Measurements from ENCODE around the gene C1orf159. TPM values are rescaled to one million over a fixed set of nuclear protein-coding genes. Genes with fewer than 3 reads are reported as not detected.
"Not testable (repeated sequence)": the region's sequence is repeated elsewhere in the genome, so short reads cannot be mapped to it uniquely, and the experiment has no call there.

The C1orf159 gene
- total RNA-seq, 6 experiments from 2014 or later, result 4.0 to 7.7 (median 6.4) TPM

DNA sequence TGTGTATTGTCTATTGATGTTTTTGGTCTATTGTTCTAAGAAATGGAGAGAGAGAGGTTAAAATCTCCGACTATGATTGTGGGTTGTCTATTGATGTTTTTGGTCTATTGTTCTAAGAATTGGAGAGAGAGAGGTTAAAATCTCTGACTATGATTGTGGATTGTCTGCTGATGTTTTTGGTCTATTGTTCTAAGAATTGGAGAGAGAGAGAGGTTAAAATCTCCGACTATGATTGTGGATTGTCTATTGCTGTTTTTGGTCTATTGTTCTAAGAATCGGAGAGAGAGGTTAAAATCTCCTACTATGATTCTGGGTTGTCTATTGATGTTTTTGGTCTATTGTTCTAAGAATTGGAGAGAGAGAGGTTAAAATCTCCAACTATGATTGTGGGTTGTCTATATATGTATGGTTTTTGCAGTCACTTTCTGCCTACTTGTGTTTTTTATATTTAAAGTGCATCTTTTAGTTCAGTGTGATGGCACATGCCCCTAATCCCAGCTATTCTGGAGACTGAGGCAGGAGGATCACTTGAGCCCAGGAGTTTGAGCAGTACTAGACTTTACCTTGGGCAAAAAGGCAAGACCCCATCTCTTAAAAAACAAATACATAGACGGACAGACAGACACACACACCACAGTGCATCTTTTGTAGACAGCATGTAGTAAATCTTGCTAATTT is 16.2 kb downstream of the C1orf159 start:
- H3K4me1 ChIP-seq, result no peaks in the 10 kb centered on the region
- WGBS (ENCODE audit: insufficient coverage, low coverage, low lambda C conversion rate, missing lambda C conversion rate), result 64% methylated on average over 4 of the region's 4 CpGs
- intact Hi-C loops (cut with DNase I), result no loop called here
- TF ChIP-seq, protein P1, sequence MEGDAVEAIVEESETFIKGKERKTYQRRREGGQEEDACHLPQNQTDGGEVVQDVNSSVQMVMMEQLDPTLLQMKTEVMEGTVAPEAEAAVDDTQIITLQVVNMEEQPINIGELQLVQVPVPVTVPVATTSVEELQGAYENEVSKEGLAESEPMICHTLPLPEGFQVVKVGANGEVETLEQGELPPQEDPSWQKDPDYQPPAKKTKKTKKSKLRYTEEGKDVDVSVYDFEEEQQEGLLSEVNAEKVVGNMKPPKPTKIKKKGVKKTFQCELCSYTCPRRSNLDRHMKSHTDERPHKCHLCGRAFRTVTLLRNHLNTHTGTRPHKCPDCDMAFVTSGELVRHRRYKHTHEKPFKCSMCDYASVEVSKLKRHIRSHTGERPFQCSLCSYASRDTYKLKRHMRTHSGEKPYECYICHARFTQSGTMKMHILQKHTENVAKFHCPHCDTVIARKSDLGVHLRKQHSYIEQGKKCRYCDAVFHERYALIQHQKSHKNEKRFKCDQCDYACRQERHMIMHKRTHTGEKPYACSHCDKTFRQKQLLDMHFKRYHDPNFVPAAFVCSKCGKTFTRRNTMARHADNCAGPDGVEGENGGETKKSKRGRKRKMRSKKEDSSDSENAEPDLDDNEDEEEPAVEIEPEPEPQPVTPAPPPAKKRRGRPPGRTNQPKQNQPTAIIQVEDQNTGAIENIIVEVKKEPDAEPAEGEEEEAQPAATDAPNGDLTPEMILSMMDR (IDR thresholded peaks at IDR 0.05), result no peak
- TF ChIP-seq POLR2A (IDR thresholded peaks at IDR 0.05), result no peak
- no peaks in the 10 kb centered on the region for H3K9me3 ChIP-seq
- H3K4me3 ChIP-seq, result no peak overlapping the region
- no peaks in the 10 kb centered on the region for H3K36me3 ChIP-seq
- DNase-seq (no peak), ATAC-seq (no peak)
- H3K27me3 ChIP-seq, result no peaks in the 10 kb centered on the region
- no peak overlapping the region for H3K27ac ChIP-seq

DNA sequence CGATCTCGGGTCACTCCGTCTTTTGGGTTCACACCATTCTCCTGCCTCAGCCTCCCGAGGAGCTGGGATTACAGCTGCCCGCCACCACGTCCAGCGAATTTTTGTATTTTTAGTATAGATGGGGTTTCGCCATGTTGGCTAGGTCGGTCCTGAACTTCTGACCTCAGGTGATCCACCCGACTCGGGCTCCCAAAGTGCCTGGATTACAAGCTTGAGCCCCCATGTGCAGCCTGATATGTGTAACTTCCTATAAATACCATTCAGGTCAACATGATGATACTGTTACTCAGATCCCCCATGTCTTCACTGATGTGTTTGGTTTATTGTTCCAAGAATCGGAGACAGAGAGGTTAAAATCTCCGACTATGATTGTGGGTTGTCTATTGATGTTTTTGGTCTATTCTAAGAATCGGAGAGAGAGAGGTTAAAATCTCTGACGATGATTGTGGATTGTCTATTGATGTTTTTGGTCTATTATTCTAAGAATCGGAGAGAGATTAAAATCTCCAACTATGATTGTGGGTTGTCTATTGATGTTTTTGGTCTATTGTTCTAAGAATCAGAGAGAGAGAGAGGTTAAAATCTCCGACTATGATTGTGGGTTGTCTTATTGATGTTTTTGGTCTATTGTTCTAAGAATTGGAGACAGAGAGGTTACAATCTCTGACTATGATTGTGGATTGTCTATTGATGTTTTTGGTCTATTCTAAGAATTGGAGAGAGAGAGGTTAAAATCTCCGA is 17.0 kb downstream of the C1orf159 start:
- H3K36me3 ChIP-seq, result no peaks in the 10 kb centered on the region
- 48% methylated on average over 8 of the region's 18 CpGs for WGBS (ENCODE audit: insufficient coverage, low coverage, low lambda C conversion rate, missing lambda C conversion rate)
- intact Hi-C loops (cut with DNase I), result no loop called here
- peak in 1 of 3 donors; percentile 9 for DNase-seq
- no peaks in the 10 kb centered on the region for H3K4me1 ChIP-seq
- no peak overlapping the region for H3K27ac ChIP-seq
- no peaks in the 10 kb centered on the region for H3K9me3 ChIP-seq
- ATAC-seq, result no peak
- no peaks in the 10 kb centered on the region for H3K27me3 ChIP-seq
- no peak overlapping the region for H3K4me3 ChIP-seq
- no peak for TF ChIP-seq POLR2A (IDR thresholded peaks at IDR 0.05)
- TF ChIP-seq, protein P1 (IDR thresholded peaks at IDR 0.05), result no peak

DNA sequence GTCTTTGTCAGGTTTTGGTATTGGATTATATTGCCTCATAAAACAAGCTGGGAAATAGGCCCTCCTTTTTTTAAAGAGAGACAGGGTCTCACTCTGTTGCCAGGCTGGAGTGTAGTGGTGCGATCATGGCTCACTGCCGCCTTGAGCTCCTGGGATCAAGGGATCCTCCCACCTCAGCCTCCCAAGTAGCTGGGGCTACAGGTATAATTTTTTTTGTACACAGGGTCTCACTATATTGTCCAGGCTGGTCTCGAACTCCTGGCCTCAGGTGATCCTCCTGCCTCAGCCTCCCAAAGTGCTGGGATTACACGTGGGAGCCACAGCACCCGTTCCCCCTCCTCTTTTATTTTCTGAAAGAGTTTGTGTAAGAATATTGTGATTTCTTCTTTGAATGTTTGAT is 19.8 kb downstream of the C1orf159 start:
- H3K4me1 ChIP-seq; ATAC-seq; H3K27me3 ChIP-seq; H3K36me3 ChIP-seq; H3K9me3 ChIP-seq; H3K27ac ChIP-seq; intact Hi-C loops (cut with DNase I); H3K4me3 ChIP-seq; DNase-seq: not testable (repeated sequence)
- WGBS (ENCODE audit: insufficient coverage, low coverage, low lambda C conversion rate, missing lambda C conversion rate), result 100% methylated on average over 5 of the region's 5 CpGs

DNA sequence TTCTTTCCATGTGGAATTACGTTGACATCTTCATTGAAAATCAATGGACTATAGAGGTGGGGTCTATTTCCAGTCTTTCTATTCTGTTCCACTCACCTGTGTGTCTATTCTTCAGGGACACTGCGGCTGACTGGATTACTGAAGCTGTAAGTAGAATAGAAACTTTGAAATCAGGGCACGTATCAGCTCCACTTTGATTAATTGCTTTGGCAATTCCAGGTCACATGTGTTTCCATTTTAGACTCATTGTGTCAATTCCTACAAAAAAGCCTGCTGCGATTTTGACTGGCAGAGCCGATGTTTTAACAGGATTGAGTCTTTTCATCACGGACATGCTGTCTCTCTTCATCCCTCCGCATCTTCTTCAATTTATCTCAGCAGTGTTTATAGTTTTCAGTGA is 20.9 kb downstream of the C1orf159 start:
- Histone ChIP-seq H3K27ac (no peak overlapping the region), H3K27me3 (no peaks in the 10 kb centered on the region), H3K4me1 (no peaks in the 10 kb centered on the region), H3K9me3 (no peaks in the 10 kb centered on the region), H3K36me3 (no peaks in the 10 kb centered on the region), H3K4me3 (no peak overlapping the region)
- intact Hi-C loops (cut with DNase I), result no loop called here
- TF ChIP-seq, protein P1 (IDR thresholded peaks at IDR 0.05), result no peak
- no peak for TF ChIP-seq POLR2A (IDR thresholded peaks at IDR 0.05)
- WGBS (ENCODE audit: insufficient coverage, low coverage, low lambda C conversion rate, missing lambda C conversion rate), result 89% methylated on average over 7 of the region's 7 CpGs
- ATAC-seq, result no peak
- DNase-seq, result no peak

DNA sequence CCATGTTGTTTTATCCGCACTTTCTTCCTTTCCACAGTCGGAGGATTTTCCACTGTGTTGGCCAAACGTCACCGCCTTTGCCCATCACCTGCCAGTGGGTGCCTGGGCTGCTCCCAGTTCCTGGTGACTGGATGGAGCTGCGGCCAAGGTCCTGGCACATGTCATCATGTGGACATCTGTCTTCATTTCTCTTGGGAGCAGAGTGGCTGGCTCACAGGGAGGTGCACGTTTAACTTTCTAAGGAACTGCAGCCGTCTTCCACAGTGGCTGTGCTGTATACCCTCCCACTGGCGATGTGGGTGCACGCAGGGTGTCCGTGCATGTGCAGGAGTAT is 22.3 kb downstream of the C1orf159 start:
- TF ChIP-seq, protein P1 (IDR thresholded peaks at IDR 0.05), result no peak
- no peak for TF ChIP-seq POLR2A (IDR thresholded peaks at IDR 0.05)
- H3K9me3 ChIP-seq, result no peaks in the 10 kb centered on the region
- intact Hi-C loops (cut with DNase I), result no loop called here
- H3K4me1 ChIP-seq, result no peaks in the 10 kb centered on the region
- no peak overlapping the region for H3K4me3 ChIP-seq
- 76% methylated on average over 6 of the region's 10 CpGs for WGBS (ENCODE audit: insufficient coverage, low coverage, low lambda C conversion rate, missing lambda C conversion rate)
- H3K27me3 ChIP-seq, result no peaks in the 10 kb centered on the region
- ATAC-seq (no peak), DNase-seq (peak in 1 of 3 donors; percentile 28)
- no peaks in the 10 kb centered on the region for H3K36me3 ChIP-seq
- no peak overlapping the region for H3K27ac ChIP-seq

Data from right lobe of liver (tissue), 6 donors.